T-helper 1 cell treated with Interleukin-12 subunit alpha and Interleukin-12 subunit beta and Interleukin-4 antibody, amounts not matched to agents 30 μg/mL and 1 μg/mL, for 36 hours (primary cell): Measurements from ENCODE around the gene TM4SF1.

Experiments used
- H3K27ac Mint-ChIP-seq: one replicate; pipeline ENCODE4 v1.8.0; 2021; ENCODE audit warnings: mild to moderate bottlenecking, mixed read lengths
- H3K27me3 Mint-ChIP-seq: one replicate; pipeline ENCODE4 v1.8.0; 2021; ENCODE audit warnings: low read depth, mixed read lengths
- H3K36me3 Mint-ChIP-seq: one replicate; pipeline ENCODE4 v1.8.0; 2021; ENCODE audit warnings: low read depth, mixed read lengths
- H3K4me1 Mint-ChIP-seq: one replicate; pipeline ENCODE4 v1.8.0; 2021; ENCODE audit warnings: low read depth, mixed read lengths
- H3K4me3 Mint-ChIP-seq: one replicate; pipeline ENCODE4 v1.8.0; 2021; ENCODE audit warnings: mild to moderate bottlenecking, moderate library complexity, mixed read lengths
- H3K9me3 Mint-ChIP-seq: one replicate; pipeline ENCODE4 v1.8.0; 2021; ENCODE audit warnings: mixed read lengths

The TM4SF1 gene

GRCh38 chr3:149402481-149402880 lies 25.0 kb upstream of the TM4SF1 start:
- H3K36me3 Mint-ChIP-seq: no peaks in the 10 kb centered on the region

GRCh38 chr3:149401926-149402310 lies 24.5 kb upstream of the TM4SF1 start:
- Mint-ChIP-seq H3K9me3 (no peaks in the 10 kb centered on the region), H3K4me1 (no peaks in the 10 kb centered on the region), H3K36me3 (no peaks in the 10 kb centered on the region), H3K27ac (no peak overlapping the region), H3K4me3 (no peak overlapping the region), H3K27me3 (peaks cover 44% of the 10 kb centered on the region)

More at GRCh38 chr3:149402481-149402880, 25.0 kb upstream of the TM4SF1 start:
- Mint-ChIP-seq H3K4me1 (no peaks in the 10 kb centered on the region), H3K4me3 (no peak overlapping the region), H3K9me3 (no peaks in the 10 kb centered on the region), H3K27ac (no peak overlapping the region), H3K27me3 (peaks cover 42% of the 10 kb centered on the region)

- no peaks in the 10 kb centered on the region for H3K36me3 Mint-ChIP-seq
- H3K27ac Mint-ChIP-seq: no peak overlapping the region
- H3K4me3 Mint-ChIP-seq: no peak overlapping the region
- H3K4me1 Mint-ChIP-seq: no peaks in the 10 kb centered on the region
- H3K27me3 Mint-ChIP-seq: peaks cover 44% of the 10 kb centered on the region
- H3K9me3 Mint-ChIP-seq: no peaks in the 10 kb centered on the region
These were observed 23.9 kb upstream of the TM4SF1 start for GRCh38 chr3:149401212-149401925.

GRCh38 chr3:149400645-149401044 lies 23.2 kb upstream of the TM4SF1 start:
- Mint-ChIP-seq H3K36me3 (no peaks in the 10 kb centered on the region), H3K27ac (no peak overlapping the region), H3K27me3 (peaks cover 46% of the 10 kb centered on the region), H3K9me3 (no peaks in the 10 kb centered on the region), H3K4me3 (no peak overlapping the region), H3K4me1 (no peaks in the 10 kb centered on the region)

GRCh38 chr3:149398296-149398695 lies 20.8 kb upstream of the TM4SF1 start:
- H3K9me3 Mint-ChIP-seq: no peaks in the 10 kb centered on the region
- H3K4me3 Mint-ChIP-seq: no peak overlapping the region
- no peak overlapping the region for H3K27ac Mint-ChIP-seq
- no peaks in the 10 kb centered on the region for H3K36me3 Mint-ChIP-seq
- peaks cover 1% of the 10 kb centered on the region for H3K4me1 Mint-ChIP-seq
- peaks cover 35% of the 10 kb centered on the region for H3K27me3 Mint-ChIP-seq

DNA sequence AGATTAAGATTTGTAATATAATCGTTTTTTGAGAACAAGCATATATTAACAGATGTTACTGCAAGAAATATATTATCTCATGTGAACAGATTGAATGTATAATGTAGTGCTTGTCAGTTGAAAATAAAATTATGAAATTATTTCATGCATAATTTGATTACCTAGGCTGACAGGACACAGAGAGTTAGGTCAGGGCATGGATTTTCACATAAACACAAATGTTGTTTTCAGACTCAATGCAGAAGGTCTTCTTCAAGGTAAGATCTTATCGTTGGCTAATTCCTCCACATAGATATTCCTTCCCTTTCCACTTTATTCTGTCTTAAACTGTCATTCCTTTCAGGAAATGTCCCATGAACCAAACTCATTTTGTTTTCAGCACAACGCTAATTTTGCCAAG lies 20.1 kb upstream of the TM4SF1 start:
- H3K36me3 Mint-ChIP-seq: no peaks in the 10 kb centered on the region
- H3K27ac Mint-ChIP-seq: no peak overlapping the region
- no peaks in the 10 kb centered on the region for H3K9me3 Mint-ChIP-seq
- H3K27me3 Mint-ChIP-seq: peaks cover 33% of the 10 kb centered on the region
- H3K4me3 Mint-ChIP-seq: no peak overlapping the region
- H3K4me1 Mint-ChIP-seq: peaks cover 3% of the 10 kb centered on the region

DNA sequence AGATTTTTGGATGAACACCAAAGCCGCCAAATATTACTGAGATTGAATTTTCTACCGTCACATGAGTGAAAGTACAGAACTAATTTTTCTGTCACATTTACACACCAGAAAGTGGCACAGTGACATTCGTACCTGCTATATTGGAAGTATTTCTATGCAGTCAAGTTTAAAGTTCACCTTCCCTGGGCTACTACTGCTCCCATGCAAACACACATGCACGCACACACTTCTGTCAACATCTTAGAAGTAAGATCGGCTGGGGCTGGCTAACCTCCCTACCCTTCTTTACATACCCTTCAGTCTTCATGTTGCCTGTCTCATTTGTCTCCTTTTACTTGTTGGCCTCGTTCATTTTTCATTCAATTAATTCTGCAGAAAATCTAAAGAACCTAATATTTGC lies 19.0 kb upstream of the TM4SF1 start:
- no peaks in the 10 kb centered on the region for H3K9me3 Mint-ChIP-seq
- H3K36me3 Mint-ChIP-seq: no peaks in the 10 kb centered on the region
- H3K4me1 Mint-ChIP-seq: peaks cover 3% of the 10 kb centered on the region
- peaks cover 33% of the 10 kb centered on the region for H3K27me3 Mint-ChIP-seq
- H3K4me3 Mint-ChIP-seq: no peak overlapping the region
- no peak overlapping the region for H3K27ac Mint-ChIP-seq

DNA sequence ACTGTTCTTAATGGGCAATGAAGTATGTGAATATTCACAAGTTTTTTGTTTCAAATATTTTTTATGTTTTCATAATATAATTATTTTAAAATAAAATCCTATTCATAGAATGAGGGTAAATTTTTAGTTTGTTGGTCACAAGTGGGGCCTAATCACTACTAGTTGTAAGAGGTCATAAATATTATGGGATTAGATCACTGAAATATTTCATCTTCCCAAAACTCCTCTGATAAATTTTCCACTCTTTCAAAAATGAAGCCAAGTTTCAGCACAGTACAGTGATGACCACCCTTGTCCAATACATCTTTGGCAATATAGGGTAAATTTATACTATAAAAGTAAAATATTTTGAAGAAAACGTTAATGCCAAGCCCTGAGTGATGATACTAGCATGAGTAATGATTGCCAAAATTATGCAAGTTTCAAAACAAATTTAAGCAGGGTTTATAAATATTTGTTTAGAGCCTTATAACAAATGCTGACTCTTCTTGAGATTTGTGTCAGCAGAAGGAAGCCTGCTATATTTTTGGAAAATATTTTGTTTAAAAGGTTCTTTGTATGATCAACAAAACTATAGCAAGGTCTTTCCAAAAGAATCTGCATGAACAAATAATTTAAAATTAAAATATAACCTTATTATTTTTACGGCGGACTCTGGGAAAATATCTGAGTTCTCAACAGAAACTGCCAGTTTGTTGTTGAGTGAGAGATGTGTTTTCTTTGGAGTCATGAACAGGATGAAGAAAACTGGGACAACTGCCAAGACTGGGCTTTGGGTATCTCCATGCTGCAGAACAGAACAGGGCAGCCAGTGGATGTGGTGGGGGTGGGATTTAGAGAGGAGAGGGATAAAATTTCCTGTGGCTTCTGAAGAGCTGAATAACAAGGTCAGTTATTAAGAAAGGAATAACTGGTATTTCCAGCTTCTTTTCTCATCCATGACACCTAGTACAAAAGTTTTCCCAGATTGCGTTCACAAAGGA lies 17.9 kb upstream of the TM4SF1 start:
- no peak overlapping the region for H3K27ac Mint-ChIP-seq
- H3K27me3 Mint-ChIP-seq: peaks cover 32% of the 10 kb centered on the region
- H3K4me3 Mint-ChIP-seq: no peak overlapping the region
- H3K9me3 Mint-ChIP-seq: no peaks in the 10 kb centered on the region
- peaks cover 3% of the 10 kb centered on the region for H3K4me1 Mint-ChIP-seq
- no peaks in the 10 kb centered on the region for H3K36me3 Mint-ChIP-seq

DNA sequence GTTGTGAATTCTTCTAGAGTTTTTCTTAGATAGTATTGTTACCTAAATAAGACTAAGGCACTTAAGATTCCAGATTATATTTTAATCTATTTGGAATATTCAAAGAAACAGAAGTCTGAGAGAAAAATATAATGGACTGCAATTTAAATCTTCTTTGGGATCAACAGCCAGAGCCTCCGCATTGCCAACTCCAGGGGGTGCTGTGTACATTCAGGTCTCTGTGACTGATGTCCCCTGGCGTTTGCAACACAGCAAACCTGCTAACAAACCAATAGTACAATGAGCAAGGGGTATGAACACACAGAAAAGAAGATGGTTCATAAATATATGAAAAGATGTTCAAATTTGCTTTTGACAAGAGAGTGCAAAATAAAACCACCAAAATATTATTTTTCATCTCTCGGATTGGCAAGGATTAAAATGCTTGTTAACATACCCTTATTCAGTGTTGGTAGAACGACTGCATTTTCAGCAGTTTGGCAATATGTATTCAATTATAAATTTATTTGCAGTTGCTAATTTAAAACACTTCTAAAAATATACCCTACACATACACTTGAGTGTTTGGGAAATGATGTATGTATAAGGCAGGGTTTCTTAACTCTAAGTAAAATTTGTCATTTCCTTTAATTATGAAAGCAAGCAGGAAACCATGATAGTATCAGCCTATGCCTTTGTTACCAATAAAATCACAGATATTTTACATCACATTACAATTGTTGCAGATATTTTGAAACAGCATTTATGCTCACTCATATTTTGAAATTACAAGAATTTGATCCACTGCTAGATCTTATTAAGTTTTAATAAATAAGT lies 16.1 kb upstream of the TM4SF1 start:
- Mint-ChIP-seq H3K27me3 (peaks cover 16% of the 10 kb centered on the region), H3K4me3 (no peak overlapping the region), H3K9me3 (no peaks in the 10 kb centered on the region), H3K27ac (no peak overlapping the region), H3K4me1 (peaks cover 3% of the 10 kb centered on the region), H3K36me3 (no peaks in the 10 kb centered on the region)

DNA sequence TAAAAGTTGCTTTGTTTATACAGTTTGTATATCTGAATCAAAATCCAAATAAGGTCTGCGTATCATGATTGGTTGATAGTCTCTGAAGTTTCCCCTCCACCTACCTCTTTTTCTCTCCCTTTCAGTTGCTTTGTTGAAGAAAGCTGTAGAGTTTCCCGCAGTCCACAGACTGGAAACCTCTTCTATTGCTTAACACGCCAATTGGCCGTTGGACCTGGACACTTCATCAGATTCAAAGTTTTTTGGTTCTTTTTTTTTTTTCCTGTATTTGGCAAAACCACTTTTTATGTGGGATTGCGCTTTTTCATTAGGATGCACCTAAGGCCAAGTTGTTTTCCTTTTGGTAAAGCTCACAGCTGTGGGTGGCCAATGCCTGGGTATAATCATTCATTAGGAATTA lies 14.5 kb upstream of the TM4SF1 start:
- H3K4me3 Mint-ChIP-seq: no peak overlapping the region
- H3K27me3 Mint-ChIP-seq: peaks cover 12% of the 10 kb centered on the region
- no peaks in the 10 kb centered on the region for H3K36me3 Mint-ChIP-seq
- no peak overlapping the region for H3K27ac Mint-ChIP-seq
- H3K4me1 Mint-ChIP-seq: peaks cover 3% of the 10 kb centered on the region
- no peaks in the 10 kb centered on the region for H3K9me3 Mint-ChIP-seq

DNA sequence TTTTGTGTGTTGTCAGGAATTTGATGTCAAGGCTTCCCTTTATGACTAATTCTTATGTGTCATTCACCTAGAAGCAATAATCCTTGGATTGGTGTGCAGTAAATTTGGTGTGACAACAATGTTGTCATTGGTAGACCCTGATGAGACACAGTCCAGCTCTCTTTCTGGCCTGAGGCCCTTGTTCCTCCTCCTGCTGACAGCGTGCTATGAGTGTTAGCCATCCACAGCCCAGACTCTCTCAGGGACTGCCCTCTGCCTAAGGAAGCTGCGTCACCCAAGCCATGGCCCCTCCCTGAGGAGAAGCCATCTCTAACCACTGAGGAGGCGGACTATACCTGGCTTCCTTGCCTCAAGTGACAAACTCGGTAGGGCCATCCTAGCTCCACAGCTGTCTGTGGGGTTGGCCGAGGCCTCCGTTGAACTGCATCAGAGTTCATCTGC lies 13.3 kb upstream of the TM4SF1 start:
- Mint-ChIP-seq H3K27ac (no peak overlapping the region), H3K9me3 (no peaks in the 10 kb centered on the region), H3K4me3 (no peak overlapping the region), H3K36me3 (no peaks in the 10 kb centered on the region), H3K4me1 (peaks cover 5% of the 10 kb centered on the region), H3K27me3 (peaks cover under 1% of the 10 kb centered on the region)

GRCh38 chr3:149390294-149390693 lies 12.8 kb upstream of the TM4SF1 start:
- Mint-ChIP-seq H3K4me1 (peaks cover 5% of the 10 kb centered on the region), H3K9me3 (no peaks in the 10 kb centered on the region), H3K27ac (no peak overlapping the region), H3K4me3 (no peak overlapping the region), H3K27me3 (no peaks in the 10 kb centered on the region), H3K36me3 (no peaks in the 10 kb centered on the region)

GRCh38 chr3:149388531-149389417 lies 11.3 kb upstream of the TM4SF1 start:
- Mint-ChIP-seq H3K36me3 (no peaks in the 10 kb centered on the region), H3K27ac (no peak overlapping the region), H3K27me3 (no peaks in the 10 kb centered on the region), H3K4me1 (peaks cover 7% of the 10 kb centered on the region), H3K9me3 (no peaks in the 10 kb centered on the region), H3K4me3 (no peak overlapping the region)
